Dedifferentiated amniotic fluid mesenchymal stem cell (primary cell): ENCODE data around the gene HOXB4.

Experiments
- DNase-seq: peaks from one replicate; pipeline ENCODE4 v3.0.0-alpha.2; 2016; ENCODE audit errors: extremely low spot score

Gene HOXB4

GRCh38 chr17:48559122-48559839, 18.9 kb downstream of the HOXB4 start:
- no peak for DNase-seq

GRCh38 chr17:48558831-48559121, 19.4 kb downstream of the HOXB4 start:
- DNase-seq, result no peak

- DNase-seq, result no peak
Observed at GRCh38 chr17:48558057-48558830, 19.9 kb downstream of the HOXB4 start.

DNA sequence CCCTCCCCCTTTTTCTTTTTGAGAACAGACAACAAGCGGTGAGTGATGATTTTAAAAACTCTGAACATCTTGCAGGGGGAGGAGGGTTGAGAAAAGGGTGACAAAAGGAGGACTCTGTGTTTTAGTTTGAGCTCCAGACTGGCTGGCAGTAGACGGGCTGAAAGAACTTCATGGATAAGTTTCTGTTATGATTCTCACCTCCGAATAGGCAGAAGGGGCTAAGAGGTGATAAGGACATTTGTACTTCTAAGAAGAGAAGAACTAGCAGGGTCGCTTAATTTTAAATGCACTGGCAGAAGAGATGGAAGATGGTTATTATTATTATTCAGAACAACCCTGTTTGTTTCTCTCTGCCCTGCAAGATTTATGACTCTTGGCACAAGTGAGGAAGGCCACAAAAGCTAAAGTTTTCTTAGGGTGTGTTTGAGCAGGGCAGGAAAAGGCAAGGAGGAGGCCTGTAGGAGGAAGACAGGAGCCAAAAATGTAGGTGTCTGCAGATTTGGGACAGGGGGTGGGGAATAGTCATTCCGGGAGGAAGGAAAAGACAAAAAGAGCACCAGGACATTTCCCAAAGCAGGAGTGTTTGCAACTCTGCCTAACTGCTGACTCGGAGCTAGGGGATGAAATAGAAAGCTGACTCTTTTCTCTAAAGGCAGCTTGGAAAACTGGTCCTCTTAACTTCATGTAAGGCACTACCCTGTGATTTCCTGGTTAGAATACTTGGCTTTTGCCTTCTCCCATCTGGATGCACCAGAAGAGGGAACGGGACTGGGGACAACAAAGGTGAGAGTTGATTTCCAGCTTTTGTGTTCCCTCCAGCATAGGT, 21.4 kb downstream of the HOXB4 start:
- no peak for DNase-seq

DNA sequence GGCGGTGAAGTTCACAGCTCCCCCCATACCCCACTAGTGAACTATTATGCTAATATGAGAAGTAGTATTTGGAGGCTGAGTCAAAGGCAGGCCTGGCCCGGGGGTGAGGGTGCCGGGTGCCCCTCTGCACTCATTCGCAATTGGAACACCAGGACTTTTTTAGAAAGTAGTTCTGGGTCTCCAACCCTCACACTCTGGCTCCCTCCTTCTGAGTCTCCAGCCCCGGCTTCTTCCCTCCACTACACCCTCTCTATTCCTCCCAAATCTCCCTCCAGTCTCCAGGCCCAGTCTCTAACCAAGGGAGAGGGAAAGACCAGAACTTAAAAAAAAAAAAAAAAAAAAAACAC, 21.9 kb downstream of the HOXB4 start:
- DNase-seq, result no peak

DNA sequence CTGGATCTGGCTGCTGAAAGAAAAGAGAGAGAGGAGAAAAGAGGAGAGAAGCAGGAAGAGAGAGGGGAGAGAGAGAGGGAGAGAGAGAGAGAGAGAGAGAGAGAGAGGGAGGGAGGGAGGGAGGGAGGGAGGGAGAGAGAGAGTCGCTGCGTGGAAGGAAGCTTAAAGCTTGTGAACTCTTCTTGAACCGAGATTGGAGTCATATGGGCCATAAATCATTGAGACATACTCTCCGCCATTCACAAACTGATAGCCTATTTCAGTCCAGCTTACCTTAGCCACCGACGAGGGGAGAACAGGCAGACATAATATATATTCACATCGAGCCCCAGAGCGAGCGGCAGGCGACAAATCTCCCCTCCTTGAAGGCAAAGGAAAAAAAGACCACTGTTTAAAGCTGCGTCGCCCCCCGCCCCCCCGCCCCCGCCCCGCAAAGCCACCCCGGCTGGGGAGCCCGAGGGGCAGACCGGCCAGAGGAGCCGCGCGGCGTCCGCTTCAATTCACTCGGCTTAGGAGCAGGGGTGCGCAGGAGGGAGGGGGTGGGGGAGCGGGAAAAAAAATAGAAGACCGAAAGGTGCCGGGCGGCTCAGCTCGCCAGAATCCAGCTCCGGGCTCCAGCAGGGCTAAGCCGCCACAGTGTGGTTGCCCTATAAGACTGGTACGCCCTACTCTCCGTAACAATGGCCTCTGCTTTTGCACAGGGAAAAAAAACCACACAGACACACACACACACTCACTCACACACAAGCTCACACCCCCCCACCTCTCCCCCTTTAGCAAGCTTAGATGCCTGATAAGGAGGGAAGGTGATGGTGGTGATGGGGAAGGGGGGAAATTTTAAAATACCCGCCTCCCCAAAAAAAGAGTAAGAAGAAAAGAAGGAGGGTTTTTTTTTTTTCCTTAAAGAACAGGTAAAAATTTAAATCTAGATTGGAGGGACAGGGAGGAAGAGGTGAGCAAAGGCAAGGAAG, 22.6 kb downstream of the HOXB4 start:
- DNase-seq, result no peak

DNA sequence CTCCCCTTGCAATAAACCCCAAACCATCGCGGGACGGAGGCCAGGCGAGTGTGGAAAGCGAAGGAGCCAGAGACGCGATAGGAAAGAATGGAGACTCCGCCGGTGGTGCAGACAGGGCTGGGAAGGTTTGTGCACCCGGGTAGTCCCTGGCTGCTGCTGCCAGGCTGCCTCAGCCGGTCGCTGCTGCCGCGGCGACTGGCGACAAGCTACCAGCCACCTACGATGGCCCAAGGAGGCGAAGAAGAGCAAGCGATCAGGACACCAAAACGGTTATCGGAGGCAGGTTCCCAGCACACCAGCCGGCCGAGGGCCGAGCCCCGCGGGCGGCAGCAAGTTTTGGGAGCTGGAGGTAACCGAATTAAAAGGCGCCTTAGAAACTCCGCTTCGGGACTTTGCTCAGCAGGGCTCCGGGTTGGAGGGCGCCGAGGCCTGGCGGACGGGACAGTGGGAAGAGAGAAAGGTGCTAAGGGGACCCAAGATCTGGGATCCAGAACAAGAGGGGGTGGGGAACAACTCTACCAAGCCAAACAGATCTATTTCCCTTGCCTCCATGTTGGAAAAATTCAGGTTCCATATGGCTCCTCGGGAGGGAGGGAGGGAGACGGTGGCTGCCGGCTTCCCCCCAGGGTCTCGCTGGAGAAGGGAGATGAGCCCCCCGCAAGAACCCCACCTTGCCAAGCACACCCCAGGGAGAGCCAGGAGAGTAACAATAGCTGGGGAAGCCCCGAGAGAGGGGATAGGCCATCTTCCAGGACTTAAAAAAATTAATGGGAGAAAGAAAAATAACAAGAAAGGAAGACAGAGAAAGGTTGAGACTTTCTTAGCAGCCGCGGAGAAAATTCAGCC, 23.5 kb downstream of the HOXB4 start:
- DNase-seq, result no peak

DNA sequence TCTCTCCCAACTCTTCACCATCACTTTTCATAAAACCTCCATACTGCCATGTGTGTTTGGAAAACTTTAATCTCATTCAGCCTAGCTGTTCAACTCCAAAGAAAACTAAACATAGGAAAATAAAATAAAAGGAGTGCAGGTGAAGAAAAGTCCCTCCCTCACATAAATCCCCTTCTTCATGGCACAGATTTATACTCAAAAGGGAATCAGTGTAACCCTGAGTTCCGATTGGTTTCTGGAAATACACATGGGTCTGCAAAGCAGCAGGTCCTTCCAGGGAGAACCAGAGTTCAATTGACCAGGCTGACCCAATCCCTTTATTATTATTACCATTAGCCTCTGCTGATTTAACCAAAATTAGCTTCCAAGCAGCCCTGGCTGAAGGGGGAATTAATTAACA, 24.3 kb downstream of the HOXB4 start:
- DNase-seq, result no peak

- DNase-seq, result no peak
Observed at GRCh38 chr17:48553190-48553547, 25.0 kb downstream of the HOXB4 start.

DNA sequence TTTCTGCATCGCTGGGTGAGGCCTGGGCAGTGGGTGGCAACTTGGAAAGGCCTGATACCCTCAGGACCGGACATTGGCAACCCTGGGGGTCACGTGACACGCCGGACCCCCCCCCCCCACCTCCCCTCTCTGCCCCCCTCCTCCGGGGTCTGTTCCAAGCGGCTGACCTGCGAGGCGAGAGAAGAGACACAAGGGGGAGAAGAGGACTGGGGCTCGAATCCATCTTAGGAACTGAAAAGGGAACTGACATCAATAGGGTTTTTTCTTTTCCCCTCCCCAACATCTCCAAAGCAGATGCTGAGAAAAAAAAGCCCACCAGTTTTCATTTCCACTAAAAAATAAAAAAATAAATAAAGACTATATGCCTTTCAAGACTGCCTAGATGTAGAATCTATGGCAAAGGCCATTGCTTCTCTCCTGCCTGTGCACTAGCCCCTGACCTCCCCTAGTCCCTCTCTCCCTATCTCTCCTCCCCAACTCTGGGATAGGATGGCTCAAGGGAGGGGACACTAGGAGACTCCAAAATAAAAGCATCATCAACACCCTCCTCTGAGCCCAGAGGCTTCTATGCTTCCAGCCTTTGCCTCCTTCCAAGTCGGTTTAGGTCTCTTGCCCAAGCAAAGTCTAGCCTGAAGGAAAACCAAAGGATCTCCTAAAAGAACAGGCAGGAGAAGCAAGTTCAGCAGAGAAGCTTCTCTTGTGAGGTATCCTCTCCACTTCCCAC, 25.5 kb downstream of the HOXB4 start:
- no peak for DNase-seq

GRCh38 chr17:48551596-48552465, 26.3 kb downstream of the HOXB4 start:
- DNase-seq, result no peak

GRCh38 chr17:48551214-48551555, 27.0 kb downstream of the HOXB4 start:
- no peak for DNase-seq

DNA sequence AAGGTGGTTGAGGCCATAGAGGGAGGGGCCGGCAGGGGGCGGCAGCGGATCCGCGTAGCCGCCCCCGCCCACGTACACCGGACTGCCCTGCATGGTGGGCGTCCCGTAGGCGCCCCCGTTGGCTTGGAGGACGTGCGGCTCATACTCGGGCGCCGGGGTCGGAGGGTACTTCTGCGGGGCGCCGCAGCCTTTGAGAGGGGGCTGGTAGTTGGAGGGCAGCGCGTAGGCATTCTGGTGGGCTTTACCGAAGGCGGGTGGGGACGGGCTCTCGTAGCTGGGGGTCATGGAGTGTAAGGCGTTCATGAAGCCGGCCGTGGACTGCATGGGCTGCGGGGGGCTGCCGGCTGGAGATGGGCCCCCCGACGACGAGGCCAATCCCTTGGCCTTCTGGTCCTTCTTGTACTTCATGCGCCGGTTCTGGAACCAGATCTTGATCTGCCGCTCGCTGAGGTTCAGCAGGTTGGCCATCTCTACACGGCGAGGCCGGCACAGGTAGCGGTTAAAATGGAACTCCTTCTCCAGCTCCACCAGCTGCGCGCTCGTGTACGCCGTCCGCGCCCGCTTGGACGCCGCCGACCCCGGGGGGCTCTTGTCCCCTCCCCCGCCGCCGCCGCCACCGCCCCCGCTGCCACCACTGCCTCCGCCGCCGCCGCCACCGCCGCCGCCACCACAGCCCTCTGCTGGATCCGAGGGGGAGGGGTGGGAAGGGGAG, 27.5 kb downstream of the HOXB4 start:
- no peak for DNase-seq

DNA sequence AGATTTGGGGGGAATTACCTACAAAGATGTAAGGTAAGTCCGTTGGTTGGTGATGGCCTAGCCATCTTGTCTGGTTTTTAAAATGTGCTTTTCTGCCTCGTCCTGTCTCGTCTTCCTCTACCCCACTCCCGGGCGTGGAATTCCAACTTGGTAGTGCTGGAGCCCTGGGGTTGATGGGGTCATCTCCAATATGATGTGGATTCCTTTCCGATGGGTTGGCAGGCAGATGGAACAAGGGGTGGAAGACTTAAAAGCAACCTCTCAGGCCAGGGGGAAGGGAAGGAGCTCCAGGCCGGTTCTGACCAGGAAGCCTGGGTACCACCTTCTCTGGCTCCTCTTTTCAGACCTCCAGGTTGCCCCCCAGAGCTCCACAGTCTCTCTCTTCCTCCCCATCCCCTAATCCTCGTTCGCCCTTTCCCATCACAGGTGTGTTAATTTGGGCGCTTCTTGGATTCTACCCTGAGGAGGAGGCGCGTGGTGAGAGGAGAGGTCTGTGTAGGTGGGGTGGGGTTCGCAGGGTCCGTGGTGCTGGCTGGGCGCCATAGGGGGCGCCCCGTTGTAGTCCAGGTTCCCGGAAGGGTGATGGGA, 28.1 kb downstream of the HOXB4 start:
- no peak for DNase-seq

DNA sequence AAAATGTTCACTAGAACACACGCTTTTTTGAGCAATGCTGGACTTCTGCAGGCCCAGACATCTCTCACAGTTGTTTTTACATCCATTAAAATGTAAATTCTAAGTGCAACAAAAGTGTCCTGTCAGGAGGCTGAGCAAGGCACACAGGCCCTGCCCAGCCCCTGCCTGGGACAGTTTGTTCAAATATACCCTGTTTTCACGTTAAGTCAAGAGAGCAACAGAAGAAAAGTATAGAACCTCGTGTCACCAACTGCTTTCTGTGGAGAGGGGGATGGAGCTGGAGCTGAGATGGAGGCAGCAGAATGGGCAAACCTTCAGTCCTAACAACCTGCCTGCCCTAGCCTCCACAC, 28.9 kb downstream of the HOXB4 start:
- DNase-seq, result no peak

DNA sequence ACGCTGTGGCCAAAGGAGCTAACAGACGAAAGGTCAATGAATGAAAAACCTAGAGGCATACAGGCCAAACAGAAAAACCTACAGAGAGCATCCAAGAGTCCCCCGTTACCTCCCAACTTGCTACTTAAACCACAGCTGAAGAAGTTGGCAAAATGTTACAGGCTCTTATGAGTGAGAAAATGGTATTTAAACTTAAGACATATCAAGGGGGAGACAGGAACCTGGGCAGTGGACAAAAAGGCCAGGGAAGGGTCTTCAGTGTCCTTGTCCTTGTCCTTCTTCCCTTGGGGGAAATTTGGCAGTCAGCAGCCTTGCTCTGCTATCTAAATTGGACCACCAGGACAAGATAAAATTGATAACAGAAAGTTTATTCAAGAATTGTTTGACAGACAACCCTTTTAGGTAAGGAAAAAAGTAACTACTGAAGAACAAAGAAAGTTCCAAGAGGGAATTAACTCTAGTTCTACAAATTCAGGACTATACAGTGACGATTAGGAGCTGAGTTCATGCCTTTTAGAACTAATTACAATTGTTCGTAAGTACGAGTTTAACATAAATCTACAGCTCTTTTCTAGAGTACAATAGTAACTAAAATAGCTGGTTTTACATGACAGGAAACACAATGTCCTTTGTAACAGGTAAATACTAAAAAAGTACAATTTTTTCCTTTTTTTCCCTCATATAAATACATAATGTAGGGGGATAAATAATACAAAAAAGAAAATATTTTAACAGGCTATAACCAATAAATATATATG, 29.4 kb downstream of the HOXB4 start:
- DNase-seq, result no peak

- no peak for DNase-seq
Observed at GRCh38 chr17:48547808-48548522, 30.2 kb downstream of the HOXB4 start.
